ENCODE data around the gene MDM2. TPM values are rescaled to one million over a fixed set of nuclear protein-coding genes. Genes with fewer than 3 reads are reported as not detected.

The MDM2 gene
- total and polyA plus RNA-seq, 2 of the 8 experiments (the other 6 are each of a cell fraction or from before 2014, with no cell fraction given): 15.1 to 115 TPM

GRCh38 chr12:68838046-68838886 lies 30.3 kb downstream of the MDM2 start:
- Histone ChIP-seq H2BK120ac (replicated peaks; ENCODE audit: low read depth, low read length) (no peak overlapping the region), H3K79me2 (ENCODE audit: control insufficient read depth in 1 of 2, insufficient read depth in 2 of 2, low read length in 2 of 2) (0 out of 4 replicates have a peak, but pooled peaks cover 0 to 4% of the 10 kb centered on the region in 2 experiments), H3K14ac (ENCODE audit: insufficient read length) (no peak overlapping the region), H2AK5ac (ENCODE audit: low read depth, low read length) (no peak overlapping the region), H3K18ac (ENCODE audit: extremely low read depth, low read length) (no peak overlapping the region), H3K4ac (replicated peaks; ENCODE audit: insufficient read length, low read depth, low read length) (no peak overlapping the region), H3K23ac (ENCODE audit: insufficient read length) (no peak overlapping the region), H3K23me2 (ENCODE audit: low read depth, low read length) (no peaks in the 10 kb centered on the region), H2BK12ac (ENCODE audit: low read depth, low read length) (no peak overlapping the region), H3K27me3 (replicated peaks in 1 of 4; ENCODE audit: control insufficient read depth in 3 of 4, extremely low read depth in 1 of 4, insufficient read depth in 3 of 4, low read length in 3 of 4) (no peaks in the 10 kb centered on the region), H3K9ac (replicated peaks in 1 of 4; ENCODE audit: extremely low read depth in 1 of 4, low read depth in 3 of 4, low read length in 3 of 4) (no peak overlapping the region), H3K56ac (replicated peaks; ENCODE audit: insufficient read length, low read depth, low read length) (no peak overlapping the region), H3K27ac (ENCODE audit: low read depth, low read length) (no peak overlapping the region), H4K5ac (ENCODE audit: insufficient read length, low read depth, low read length) (no peak overlapping the region), H4K20me1 (replicated peaks in 1 of 2; ENCODE audit: control insufficient read depth in 1 of 2, insufficient read depth in 2 of 2, low read length in 2 of 2) (peaks cover 2% of the 10 kb centered on the region in 2 experiments), H4K8ac (ENCODE audit: extremely low read depth, insufficient read depth, low read length) (no peak overlapping the region), H2BK5ac (ENCODE audit: low read depth, low read length) (no peak overlapping the region), H3K4me1 (replicated peaks in 1 of 4; ENCODE audit: control insufficient read depth in 3 of 4, insufficient read depth in 4 of 4, low read length in 3 of 4) (peaks cover 0 to 5% (median 1%) of the 10 kb centered on the region in 4 experiments; a peak in 1 of 7 replicates), H3K79me1 (ENCODE audit: low read depth, low read length) (no peaks in the 10 kb centered on the region), H2BK15ac (ENCODE audit: low read length) (no peak overlapping the region), H3K4me3 (ENCODE audit: extremely low read depth in 1 of 4, insufficient read depth in 2 of 4, low read depth in 3 of 4, low read length in 4 of 4) (no peak overlapping the region), H4K91ac (replicated peaks; ENCODE audit: insufficient read length, low read length) (no peak overlapping the region), H3K4me2 (ENCODE audit: insufficient read depth in 1 of 2, low read depth in 2 of 2, low read length in 2 of 2) (no peak overlapping the region), H3K36me3 (ENCODE audit: control insufficient read depth in 2 of 4, insufficient read depth in 4 of 4, low read length in 3 of 4) (peaks cover 20 to 96% (median 61%) of the 10 kb centered on the region in 4 experiments), H3K9me3 (ENCODE audit: insufficient read depth in 2 of 2, low read depth in 1 of 2, low read length in 1 of 2) (no peaks in the 10 kb centered on the region), H2BK20ac (ENCODE audit: low read length) (no peak overlapping the region), H2AFZ (ENCODE audit: low read length) (no peak overlapping the region)
- POLR2A ChIA-PET (ENCODE audit: partially characterized antibody): interaction anchor here (2.7 kb wide), 1 partner anchor 30 kb away, joined by 9 read pairs; no protein-coding TSS in a partner anchor
- DNase-seq (ENCODE audit: low read depth in 1 of 2, low spot score in 2 of 2): no peak
- 82 to 100% methylated on average over 1 to 5 of the region's 5 CpGs for WGBS, 2 experiments (ENCODE audit: extremely low coverage in 1 of 2, insufficient coverage in 1 of 2, insufficient read length in 1 of 2, insufficient replicate concordance in 2 of 2, low coverage in 1 of 2, low lambda C conversion rate in 2 of 2, missing lambda C conversion rate in 1 of 2)
- no peak for FAIRE-seq
- CTCF ChIA-PET (ENCODE audit: partially characterized antibody): no interaction called here
- TF ChIP-seq MAX (IDR thresholded peaks at IDR 0.05) (no peak), RAD21 (IDR thresholded peaks at IDR 0.05 in 1 of 2, conservative IDR thresholded peaks at IDR 0.05 in 1 of 2; ENCODE audit: low read depth in 2 of 2, low read length in 2 of 2) (no peak), POLR2AphosphoS5 (IDR thresholded peaks at IDR 0.05; ENCODE audit: low read depth, low read length) (no peak), HDAC2 (IDR thresholded peaks at IDR 0.05; ENCODE audit: borderline replicate concordance in 1 of 2, low read depth in 2 of 2, low read length in 2 of 2) (no peak), CBX5 (IDR thresholded peaks at IDR 0.05; ENCODE audit: low read depth, low read length) (no peak), CEBPB (IDR thresholded peaks at IDR 0.05; ENCODE audit: low read depth, low read length) (no peak), RFX5 (IDR thresholded peaks at IDR 0.05; ENCODE audit: borderline replicate concordance, low read depth, low read length) (no peak), JUN (IDR thresholded peaks at IDR 0.05; ENCODE audit: low read depth, low read length) (no peak), BRCA1 (IDR thresholded peaks at IDR 0.05; ENCODE audit: low read depth, low read length) (no peak), FOSL1 (IDR thresholded peaks at IDR 0.05; ENCODE audit: insufficient read depth, low read depth, low read length) (no peak), GABPA (IDR thresholded peaks at IDR 0.05; ENCODE audit: borderline replicate concordance, insufficient read depth, low read length) (no peak)

Measured in H1 (cell line).